Thoracic aorta endothelial cell (primary cell): Measurements from ENCODE around the gene MAP6D1. TPM values are rescaled to one million over a fixed set of nuclear protein-coding genes. Genes with fewer than 3 reads are reported as not detected.

ENCODE experiments used
- total RNA-seq: library from RNA; depleted of rRNA; stranded (reverse); fragments of >200 nt; gene quantifications from 2 replicates; pipeline ENCODE4 v1.2.3, GENCODE V29; 2012

MAP6D1 gene
- 1.9 and 2.4 TPM in 2 replicates for total RNA-seq

GRCh38 chr3:183825456-183826161, at the start of gene MAP6D1:
MAP6D1 (minus strand) TSS chr3:183825577; CDS start chr3:183825547, 30 bp downstream.

Other genes with a start within 250 kb of the MAP6D1 start
- gene KLHL24, start 190.0 kb downstream of the MAP6D1 start, total RNA-seq = 49.5 and 54.6 TPM in 2 replicates
- 55.7 and 62.6 TPM in 2 replicates for gene YEATS2, start 127.8 kb downstream of the MAP6D1 start, total RNA-seq
- gene PARL, start 59.3 kb upstream of the MAP6D1 start, total RNA-seq = 39.4 and 42.2 TPM in 2 replicates
- gene ABCC5, start 192.3 kb upstream of the MAP6D1 start, total RNA-seq = 20.2 and 24.5 TPM in 2 replicates
- not detected in 2 replicates for gene HTR3D, start 206.2 kb upstream of the MAP6D1 start, total RNA-seq
- not detected in 2 replicates for gene HTR3C, start 227.5 kb upstream of the MAP6D1 start, total RNA-seq